ENCODE measurements around the gene DIP2A.

DIP2A gene

DNA sequence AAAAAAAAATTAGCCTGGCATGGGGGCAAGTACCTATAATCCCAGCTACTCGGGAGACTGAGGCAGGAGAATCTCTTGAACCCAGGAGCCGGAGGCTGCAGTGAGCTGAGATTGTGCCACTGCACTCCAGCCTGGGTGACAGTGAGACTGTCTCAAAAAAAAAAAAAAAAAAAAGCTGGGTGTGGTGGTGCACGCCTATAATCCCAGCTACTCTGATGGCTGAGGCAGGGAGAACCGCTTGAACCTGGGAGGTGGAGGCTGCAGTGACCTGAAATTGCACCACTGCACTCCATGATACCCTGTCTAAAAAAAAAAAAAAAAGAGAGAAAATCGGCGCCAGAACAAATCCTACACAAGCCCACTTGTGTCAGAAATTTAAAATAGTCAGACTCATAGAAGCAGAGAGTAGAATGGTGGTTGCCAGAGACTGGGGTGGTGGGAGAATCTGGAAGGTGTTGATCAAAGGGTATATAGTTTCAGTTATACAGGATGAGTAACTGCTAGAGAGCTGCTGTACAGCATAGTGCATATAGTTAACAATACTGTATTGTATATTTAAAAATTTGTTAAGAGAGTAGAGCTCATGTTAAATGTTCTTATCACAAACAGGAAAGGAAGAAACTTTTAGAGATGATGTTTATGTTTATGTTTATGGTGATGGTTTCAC, 9.6 kb downstream of the DIP2A start:
- DNase-seq: no peak
- intact Hi-C loops (cut with DNase I): no loop called here

DNA sequence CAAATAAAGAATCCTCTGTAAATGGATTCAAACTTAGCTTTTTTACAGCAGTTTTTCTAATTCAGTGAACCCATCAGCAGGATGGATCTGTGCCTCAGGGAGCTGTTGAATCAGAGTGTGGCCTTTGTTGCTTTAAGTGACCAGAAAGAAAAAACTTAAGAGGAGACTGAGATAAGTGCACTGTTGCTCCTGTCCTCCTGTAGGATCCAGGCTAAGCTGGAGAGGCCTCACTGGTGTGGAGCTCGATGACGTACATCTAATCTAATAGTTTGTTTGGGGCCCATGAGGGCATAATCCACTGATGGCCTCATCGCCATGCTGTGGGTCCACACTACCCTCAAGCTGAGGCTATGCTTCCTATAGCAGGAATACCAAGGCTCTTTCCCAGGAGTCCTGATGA, 10.6 kb downstream of the DIP2A start:
- no peak for DNase-seq
- intact Hi-C loops (cut with DNase I): no loop called here

DNA sequence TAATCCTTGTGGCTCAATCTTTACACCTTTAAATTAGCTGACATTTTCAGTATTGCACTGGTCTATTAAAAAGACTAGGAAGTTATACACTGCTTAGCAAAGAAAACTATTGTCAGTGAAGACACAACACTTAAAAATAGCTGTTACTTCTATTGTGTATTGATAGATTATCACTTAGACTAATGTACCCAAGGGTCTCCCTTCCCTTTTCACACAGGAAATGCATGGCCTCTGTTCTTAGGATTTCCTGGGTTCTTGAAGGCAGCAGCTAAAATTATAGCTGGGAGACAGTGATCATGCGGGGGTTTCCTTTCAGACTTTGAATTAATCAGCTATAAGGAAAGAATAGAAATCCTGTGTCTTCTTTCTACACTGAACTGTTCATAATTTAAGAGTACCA, 12.8 kb downstream of the DIP2A start:
- intact Hi-C loops (cut with DNase I): no loop called here
- DNase-seq: peak in 4 of 42 donors; percentile 19 to 31 (median 20)

DNA sequence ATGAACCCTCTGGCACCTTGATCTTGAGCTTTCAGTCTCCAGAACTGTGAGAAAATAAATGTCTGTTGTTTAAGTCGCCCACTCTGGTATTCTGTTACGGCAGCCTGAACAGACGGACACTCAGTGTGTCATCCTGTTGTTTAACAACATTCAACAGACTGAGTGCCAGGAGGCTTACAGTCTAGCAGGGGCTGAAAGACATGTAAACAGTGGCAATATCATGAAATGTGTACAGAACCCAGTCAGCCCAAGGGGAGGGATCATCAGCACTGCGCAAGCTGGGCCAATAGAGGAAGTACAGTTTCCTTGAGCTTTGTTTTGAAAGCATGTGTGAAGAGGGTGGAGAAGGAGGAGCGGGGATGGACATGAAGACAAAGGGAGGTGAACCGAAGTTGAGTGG, 13.6 kb downstream of the DIP2A start:
- no peak for DNase-seq
- intact Hi-C loops (cut with DNase I): no loop called here

DNA sequence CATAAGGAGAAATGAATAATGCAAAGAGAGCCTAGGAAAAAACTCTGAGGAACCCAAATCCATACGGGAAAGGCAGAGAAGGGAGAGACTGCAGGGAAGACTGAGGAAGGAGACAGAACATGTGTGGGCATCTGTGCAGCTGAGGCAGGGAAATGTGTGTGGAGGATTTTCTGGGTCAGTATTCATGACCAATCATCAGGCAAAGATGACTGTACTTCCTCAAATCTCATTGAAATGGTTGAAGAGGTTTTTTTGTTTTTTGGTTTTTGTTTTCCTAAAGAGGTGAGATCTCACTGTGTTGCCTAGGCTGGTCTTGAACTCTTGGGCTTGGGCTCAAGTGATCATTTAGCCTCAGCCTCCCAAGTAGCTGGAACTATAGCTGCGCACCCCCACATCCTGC, 15.7 kb downstream of the DIP2A start:
- intact Hi-C loops (cut with DNase I): no loop called here
- no peak for DNase-seq

DNA sequence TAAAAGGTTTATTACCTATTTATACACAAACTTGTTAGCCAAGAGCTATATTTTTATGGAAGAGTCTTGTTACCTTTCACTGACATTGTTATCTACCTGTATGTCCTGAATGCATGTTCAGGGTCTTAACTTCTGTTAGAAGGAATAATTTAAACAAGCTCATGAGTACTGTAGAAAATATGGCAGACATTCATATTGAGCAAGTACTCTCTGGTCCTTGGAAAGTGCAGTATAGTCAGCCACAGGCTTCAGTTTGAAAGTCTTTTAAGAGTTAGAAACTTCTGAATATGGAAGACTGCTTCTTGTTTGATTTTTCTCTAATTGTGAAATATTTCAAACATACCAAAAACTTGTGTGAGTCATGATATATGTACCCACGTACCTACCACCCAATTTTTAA, 16.6 kb downstream of the DIP2A start:
- intact Hi-C loops (cut with DNase I): no loop called here
- no peak for DNase-seq

DNA sequence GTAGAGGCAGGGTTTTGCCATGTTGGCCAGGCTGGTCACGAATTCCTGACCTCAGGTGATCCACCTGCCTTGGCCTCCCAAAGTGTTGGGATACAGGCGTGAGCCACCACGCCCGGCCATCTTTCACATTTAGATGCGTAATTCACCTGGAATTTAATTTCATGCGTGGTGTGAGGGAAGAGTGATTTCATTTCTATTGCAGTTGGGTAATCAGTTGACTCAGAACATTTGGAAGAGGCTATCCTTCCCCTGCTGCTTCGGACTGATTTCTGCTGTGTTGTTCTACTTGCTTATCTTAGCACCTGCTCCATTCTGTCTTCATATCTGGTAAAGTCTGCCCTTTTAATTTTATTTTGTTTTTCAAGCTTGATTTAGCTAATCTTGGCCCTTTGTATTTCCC, 19.1 kb downstream of the DIP2A start:
- no peak for DNase-seq
- intact Hi-C loops (cut with DNase I): no loop called here

DNA sequence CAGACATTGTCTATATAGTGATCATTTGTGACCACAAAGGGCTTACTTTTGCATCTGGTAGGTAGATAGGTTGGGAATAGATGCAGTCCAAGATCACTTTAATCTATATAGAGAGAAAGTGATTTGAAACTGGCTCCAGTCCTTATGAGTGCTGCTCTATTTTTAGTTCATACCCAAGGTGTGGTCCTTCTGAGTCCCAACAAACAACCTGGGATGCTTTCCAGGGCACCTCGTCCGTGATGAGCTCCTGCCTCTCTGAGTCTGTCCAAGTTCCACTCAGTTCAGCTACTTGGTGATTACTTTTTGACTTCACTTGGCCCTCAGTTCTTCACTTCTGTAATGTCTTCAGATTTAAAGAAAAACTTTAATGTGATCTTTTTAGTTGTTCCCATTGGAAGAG, 20.2 kb downstream of the DIP2A start:
- no peak for DNase-seq
- intact Hi-C loops (cut with DNase I): no loop called here

DNA sequence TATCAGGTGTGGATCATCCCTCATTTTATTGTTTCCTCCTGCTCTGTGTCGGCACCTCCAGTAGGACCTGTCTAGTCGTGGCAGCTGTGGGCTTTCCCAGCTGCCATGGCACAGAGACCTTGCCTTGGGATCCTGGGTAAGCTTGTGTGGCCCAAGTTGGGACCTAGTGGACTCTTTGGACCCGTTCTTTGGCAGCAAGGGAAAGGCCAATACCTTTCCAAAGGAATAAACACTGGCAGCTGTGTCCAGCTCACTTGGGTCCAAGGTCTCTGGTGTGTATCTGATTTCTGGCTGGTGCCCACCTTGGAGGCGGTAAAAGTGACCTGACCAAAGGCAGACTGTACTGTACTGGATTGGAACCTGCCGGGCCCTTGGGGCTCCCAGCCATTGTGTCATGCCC, 21.8 kb downstream of the DIP2A start:
- intact Hi-C loops (cut with DNase I): no loop called here
- no peak for DNase-seq

DNA sequence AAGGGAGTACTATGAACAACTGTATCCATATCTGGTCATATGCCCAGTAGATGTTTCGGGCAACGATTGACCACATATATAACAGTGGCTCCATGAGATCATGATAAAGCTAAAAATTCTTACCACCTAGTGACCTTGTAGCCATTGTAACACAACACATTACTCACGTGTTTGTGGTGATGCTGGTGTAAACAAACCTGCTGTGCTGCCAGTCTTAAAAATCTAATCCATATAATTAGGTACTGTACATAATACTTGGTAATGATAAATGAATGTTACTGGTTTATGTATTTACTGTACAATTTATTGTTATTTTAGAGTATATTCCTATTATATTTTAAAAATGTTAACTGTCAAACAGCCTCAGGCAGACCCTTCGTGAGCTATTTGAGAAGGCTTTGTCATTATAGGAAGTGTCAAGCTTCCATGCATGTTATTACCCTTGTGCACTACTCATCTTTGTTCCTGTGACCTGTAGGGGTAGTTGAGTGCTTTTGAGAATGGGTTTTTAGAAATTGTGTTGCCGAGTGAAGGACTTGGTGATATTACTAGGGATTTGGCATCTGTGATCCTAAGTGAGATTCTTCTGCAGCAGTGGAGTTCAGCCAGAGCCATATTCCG, 23.6 kb downstream of the DIP2A start:
- intact Hi-C loops (cut with DNase I): no loop called here

DNA sequence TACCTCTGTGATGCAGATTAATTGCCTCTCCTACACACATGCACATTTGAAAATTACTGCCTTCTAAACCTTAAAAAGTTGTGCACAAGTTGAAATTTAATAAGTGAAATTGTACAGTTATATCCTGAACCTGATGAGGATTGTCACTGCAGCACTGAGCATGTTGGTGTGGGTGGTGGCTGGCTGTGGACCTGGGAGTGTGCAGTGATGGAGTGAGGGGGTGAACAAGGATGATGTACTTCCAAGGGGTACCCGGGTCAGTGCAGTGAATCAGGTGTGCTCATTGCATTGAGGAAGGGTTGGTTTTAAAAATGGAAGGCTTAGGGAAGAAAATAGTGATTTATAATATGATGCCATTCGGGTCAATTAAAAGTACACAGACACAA, 24.1 kb downstream of the DIP2A start:
- peak in 2 of 42 donors; percentile 17 to 26 for DNase-seq
- intact Hi-C loops (cut with DNase I): no loop called here

More for the DNA sequence above, 23.6 kb downstream of the DIP2A start:
- no peak for DNase-seq

DNA sequence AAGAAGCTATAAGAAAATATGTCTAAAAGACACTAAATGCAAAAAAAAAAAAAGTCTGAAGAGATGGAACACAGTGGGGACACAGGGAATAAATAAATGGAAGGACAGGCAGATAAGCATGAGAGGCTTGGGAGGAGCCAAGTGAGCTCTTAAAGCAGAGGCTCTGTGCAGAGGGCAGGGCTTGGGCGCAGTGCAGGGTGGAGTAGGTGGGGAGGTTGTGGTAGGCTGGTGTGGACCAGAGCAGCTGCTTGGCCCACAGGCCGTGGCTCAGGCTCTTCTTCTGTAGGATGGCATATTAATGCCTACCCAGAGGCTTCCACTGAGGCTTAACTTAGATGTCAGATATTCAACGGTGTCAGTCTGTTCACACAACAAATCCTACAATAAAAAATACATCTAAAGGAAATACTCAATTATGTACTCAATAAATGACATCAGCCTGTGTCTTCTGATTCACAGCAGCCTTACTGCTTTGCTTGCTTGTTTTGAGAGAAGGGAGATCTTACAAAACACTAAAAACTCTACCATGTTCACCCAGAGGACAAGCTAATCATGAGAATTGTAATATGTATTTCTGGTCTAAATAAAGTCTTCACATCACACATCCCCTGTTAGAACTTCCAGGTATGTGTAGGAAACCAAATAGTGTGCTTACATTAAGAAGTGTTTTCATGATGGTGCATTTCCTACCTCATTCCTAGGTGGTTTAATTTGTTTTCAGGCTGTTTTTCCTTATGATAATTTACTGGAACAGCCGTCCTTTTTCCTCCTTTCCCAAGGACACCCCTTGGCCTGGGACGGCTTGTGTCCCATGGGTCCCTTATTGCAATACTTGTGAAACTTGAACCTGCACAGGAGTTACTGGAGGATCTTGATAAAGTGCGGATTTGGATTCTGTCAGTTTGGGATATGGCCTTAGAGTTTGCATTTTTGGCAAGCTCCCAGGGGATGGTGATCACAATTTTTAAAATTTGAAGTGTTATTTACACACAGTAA, 24.9 kb downstream of the DIP2A start:
- intact Hi-C loops (cut with DNase I): no loop called here

DNA sequence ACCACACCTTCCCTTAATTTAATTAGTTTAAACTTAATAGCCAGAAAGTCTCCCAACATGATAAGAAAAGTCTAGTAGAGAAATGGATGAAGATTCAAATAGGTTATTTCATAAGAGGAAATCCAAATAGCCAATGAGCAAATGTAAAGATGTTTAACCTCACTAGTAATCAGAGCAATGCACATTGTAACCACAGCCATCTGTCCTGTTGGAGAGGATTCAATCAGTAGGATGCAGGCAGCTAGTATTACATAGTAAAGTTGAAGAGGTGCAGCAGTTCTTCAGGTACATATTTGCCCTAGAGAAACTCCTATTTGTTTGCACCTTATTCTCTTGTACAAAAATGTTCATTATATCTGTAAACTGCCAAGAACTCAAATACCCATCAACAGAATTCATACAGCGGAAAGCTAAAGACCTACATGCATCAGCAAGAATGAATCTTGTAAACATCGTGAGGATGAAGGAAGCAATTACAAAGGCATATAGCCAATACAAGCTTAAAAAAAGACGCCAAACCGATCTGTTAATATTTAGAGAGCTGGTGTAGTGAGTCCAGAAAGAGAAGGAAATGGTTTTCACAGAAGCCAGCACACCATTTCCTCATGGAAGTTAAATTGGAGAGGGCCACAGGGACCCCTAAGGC, 27.9 kb downstream of the DIP2A start:
- no peak for DNase-seq
- intact Hi-C loops (cut with DNase I): no loop called here

More for the DNA sequence above, 24.9 kb downstream of the DIP2A start:
- no peak for DNase-seq

DNA sequence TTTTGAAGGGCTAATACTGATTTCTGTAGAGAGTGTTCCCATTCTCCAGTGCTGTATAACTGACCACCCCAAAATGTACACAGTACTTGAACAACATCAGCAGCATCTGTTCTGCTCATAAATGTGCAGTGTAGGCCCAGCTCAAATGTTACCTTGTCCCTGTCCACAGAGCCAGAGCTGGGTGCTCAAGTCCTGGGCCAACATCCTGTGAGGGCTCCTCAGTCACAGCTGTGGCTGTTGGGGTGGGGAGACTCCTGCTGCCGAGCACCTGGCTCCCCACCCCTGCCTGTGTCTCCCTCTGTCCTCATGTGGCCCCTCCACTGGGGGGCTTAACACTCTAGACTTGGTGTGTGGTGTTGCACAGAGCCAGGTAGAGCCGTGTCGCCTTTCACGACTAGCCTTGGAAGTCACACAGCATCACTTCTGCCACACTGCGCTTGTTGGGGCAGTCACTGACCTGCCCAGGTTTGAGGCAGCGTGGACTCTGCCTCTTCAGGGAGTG, 30.5 kb downstream of the DIP2A start:
- DNase-seq: no peak
- intact Hi-C loops (cut with DNase I): no loop called here

DNA sequence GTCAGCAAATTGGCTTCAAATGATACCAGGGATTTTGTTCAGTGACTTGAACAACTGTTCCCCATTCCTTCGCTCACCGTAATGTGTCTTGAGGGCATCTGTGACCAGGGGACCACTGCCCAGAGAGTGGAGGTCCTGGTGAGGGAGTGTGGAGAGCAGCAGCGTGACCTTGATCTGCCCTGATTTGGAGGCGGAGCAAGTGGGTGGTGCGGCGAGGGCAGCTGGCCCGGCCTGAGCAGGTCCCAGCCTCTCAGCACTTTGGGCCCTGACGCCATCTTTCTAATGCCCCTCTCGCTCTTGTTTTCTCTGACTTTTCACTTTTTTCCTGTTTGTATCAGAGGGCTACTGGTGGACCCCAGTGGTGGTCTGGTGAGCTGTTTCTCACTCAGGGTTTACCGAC, 31.1 kb downstream of the DIP2A start:
- DNase-seq: no peak
- intact Hi-C loops (cut with DNase I): no loop called here

DNA sequence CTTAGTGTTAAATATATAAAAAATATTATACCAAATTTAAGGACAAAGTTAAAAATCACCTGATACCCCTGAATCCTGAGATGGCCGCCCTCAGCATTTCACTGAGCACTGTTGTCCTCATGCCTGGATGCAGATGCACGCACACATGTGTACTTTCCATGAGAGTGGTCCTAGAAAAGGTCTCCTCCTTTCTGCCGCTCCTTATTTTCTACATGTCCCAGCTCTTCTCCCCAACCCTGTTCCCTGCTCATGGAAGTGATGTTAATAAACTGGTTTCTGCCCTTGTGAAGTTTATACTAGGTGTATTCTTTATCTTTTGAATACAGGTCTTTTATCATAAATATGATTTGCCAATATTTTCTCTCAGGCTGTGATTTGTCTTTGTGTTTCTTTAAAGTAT, 32.9 kb downstream of the DIP2A start:
- intact Hi-C loops (cut with DNase I): no loop called here
- DNase-seq: no peak

DNA sequence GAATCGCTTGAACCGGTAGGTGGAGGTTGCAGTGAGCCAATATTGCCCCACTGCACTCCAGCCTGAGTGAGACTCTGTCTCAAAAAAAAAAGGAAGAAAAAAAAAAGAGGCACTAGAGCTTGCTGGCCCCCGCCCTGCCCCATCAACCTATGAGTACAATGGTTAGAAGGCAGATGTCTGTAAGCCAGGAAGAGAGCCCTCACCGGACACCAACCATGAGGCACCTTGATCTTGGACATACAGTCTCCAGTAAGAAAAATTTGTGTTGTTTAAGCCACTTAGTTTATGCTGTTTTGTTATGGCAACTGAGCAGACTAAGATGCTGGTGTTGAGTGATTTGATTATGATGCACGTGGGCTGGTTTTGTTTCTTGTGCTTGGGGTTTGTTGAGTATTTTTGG, 34.2 kb downstream of the DIP2A start:
- intact Hi-C loops (cut with DNase I): no loop called here
- no peak for DNase-seq

DNA sequence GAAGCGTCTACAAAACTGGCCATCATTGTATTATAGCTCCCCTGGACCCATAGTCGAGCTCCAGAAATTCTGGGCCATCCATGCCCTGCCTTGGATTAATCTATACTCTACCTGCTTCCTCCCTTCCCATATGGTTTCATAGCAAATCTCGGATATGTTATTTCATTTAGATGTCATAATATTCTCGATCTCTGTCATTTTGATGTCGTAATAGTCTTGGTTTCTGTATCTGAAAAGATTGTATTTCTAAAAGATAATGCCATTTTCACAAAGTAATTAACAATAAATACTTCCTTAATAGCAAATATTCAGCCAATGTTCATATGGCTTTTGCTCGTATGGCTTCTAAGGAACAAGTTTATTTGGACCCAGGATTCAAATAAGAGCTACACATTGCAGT, 35.1 kb downstream of the DIP2A start:
- intact Hi-C loops (cut with DNase I): no loop called here
- no peak for DNase-seq

DNA sequence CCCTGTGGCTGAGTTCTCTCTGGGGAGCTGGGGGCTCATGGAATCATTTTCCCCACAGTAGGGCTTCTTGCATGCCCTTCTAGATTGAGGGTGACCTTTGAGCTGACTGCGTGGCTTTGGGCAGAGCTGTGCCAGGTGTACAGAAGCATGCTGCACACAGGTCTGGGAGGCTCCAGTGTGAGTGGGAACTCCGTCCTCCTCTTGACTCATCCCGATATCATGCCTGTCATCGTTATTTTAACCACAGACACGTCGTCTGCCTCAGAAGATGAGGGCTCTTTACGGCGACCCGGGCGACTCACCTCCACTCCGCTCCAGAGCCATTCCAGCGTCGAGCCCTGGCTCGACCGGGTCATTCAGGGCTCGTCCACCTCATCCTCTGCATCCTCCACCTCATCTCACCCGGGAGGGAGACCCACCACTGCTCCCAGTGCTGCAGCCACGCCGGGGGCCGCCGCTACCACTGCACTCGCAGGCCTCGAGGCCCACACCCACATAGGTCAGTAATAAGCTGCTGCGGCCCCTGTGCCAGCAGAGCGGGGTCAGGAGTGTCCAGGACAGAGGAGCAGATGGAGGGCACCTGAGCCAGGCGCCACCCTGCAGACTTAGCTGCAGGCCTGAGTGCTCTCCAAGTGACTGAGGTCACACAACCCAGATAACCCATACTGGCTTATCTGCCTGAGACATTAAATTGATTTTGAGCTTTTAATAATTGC, 39.8 kb downstream of the DIP2A start:
- DNase-seq: no peak
- intact Hi-C loops (cut with DNase I): no loop called here
